Measurements from ENCODE around the gene RETREG2. TPM values are rescaled to one million over a fixed set of nuclear protein-coding genes. Genes with fewer than 3 reads are reported as not detected.

RETREG2 gene
- total RNA-seq, 1 experiment from 2014 or later, result 49.3 TPM

DNA sequence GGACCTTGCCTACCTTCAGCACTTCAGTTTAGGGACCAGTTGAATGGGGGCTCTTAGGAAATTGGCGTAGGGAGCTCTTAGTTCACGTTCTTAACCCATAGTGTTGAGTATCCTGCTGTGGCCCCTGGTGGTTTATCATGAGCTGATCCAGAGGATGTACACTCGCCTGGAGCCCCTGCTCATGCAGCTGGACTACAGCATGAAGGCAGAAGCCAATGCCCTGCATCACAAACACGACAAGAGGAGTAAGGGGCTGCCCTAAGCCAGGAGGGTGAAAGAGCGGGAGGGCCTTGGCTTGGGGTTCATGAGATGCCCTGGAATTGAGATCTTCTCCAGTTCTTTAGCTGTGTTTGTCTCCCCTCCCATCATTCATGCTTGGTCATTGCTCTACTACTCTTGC, 2.9 kb downstream of the RETREG2 start:
- H3K9me3 Mint-ChIP-seq (ENCODE audit: unreplicated experiment), result no peaks in the 10 kb centered on the region
- peaks cover 48% of the 10 kb centered on the region for H3K36me3 Mint-ChIP-seq (ENCODE audit: insufficient read depth, unreplicated experiment)
- H3K27ac Mint-ChIP-seq (ENCODE audit: low read depth, unreplicated experiment), result no peak overlapping the region
- TF ChIP-seq, protein P1, sequence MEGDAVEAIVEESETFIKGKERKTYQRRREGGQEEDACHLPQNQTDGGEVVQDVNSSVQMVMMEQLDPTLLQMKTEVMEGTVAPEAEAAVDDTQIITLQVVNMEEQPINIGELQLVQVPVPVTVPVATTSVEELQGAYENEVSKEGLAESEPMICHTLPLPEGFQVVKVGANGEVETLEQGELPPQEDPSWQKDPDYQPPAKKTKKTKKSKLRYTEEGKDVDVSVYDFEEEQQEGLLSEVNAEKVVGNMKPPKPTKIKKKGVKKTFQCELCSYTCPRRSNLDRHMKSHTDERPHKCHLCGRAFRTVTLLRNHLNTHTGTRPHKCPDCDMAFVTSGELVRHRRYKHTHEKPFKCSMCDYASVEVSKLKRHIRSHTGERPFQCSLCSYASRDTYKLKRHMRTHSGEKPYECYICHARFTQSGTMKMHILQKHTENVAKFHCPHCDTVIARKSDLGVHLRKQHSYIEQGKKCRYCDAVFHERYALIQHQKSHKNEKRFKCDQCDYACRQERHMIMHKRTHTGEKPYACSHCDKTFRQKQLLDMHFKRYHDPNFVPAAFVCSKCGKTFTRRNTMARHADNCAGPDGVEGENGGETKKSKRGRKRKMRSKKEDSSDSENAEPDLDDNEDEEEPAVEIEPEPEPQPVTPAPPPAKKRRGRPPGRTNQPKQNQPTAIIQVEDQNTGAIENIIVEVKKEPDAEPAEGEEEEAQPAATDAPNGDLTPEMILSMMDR (IDR thresholded peaks at IDR 0.05; ENCODE audit: unreplicated experiment), result no peak
- DNase-seq (ENCODE audit: unreplicated experiment), result no peak
- no peaks in the 10 kb centered on the region for H3K27me3 Mint-ChIP-seq (ENCODE audit: insufficient read depth, unreplicated experiment)
- CTCF ChIA-PET, result interaction anchor here (0.6 to 3.0 kb wide), 6 partner anchors 9 to 143 kb away, joined by 3 to 14 read pairs (median 4); partner anchors contain the start of gene ZFAND2B
- H3K4me1 Mint-ChIP-seq (ENCODE audit: insufficient read depth, unreplicated experiment), result no peaks in the 10 kb centered on the region
- BruUV-seq (replicated peaks), result no TSS peak
- POLR2A ChIA-PET, result interaction anchor here (3.9 kb wide), 1 partner anchor 26 kb away, joined by 17 read pairs; the partner anchor contains the start of gene ZFAND2B
- no peak overlapping the region for H3K4me3 Mint-ChIP-seq (ENCODE audit: unreplicated experiment)
- intact Hi-C loops (cut with micrococcal nuclease), result no loop called here

DNA sequence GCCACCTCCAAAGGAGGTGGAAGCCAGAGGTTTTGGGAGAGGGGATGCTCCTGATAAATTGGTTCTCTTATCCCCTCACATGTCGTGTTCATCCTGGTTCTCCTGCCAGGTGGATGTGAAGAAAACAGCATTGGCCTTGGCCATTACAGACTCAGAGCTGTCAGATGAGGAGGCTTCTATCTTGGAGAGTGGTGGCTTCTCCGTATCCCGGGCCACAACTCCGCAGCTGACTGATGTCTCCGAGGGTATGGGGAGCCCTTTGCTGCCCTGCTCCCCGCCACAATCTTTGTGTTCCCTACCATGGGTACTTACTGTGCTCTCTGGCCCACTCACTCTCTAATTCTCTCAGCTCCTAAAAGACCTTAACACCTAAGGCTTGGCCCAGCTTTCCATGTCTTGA, 3.5 kb downstream of the RETREG2 start:
- ChIA-PET POLR2A (interaction anchor here (3.9 kb wide), 1 partner anchor 25 kb away, joined by 17 read pairs; the partner anchor contains the start of gene ZFAND2B), CTCF (interaction anchor here (0.6 to 3.0 kb wide), 6 partner anchors 10 to 143 kb away, joined by 3 to 14 read pairs (median 5); partner anchors contain the start of gene ZFAND2B)
- BruUV-seq (replicated peaks), result no TSS peak

DNA sequence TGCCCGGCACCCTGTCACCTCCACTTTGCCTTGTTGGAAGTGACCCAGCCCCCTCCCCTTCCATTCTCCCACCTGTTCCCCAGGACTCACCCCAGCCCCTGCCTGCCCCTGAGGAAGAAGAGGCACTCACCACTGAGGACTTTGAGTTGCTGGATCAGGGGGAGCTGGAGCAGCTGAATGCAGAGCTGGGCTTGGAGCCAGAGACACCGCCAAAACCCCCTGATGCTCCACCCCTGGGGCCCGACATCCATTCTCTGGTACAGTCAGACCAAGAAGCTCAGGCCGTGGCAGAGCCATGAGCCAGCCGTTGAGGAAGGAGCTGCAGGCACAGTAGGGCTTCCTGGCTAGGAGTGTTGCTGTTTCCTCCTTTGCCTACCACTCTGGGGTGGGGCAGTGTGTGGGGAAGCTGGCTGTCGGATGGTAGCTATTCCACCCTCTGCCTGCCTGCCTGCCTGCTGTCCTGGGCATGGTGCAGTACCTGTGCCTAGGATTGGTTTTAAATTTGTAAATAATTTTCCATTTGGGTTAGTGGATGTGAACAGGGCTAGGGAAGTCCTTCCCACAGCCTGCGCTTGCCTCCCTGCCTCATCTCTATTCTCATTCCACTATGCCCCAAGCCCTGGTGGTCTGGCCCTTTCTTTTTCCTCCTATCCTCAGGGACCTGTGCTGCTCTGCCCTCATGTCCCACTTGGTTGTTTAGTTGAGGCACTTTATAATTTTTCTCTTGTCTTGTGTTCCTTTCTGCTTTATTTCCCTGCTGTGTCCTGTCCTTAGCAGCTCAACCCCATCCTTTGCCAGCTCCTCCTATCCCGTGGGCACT, 4.5 kb downstream of the RETREG2 start:
- H3K27me3 Mint-ChIP-seq (ENCODE audit: insufficient read depth, unreplicated experiment), result no peaks in the 10 kb centered on the region
- CTCF ChIA-PET, result interaction anchor here (1.1 to 3.0 kb wide), 6 partner anchors 10 to 112 kb away, joined by 3 to 14 read pairs (median 6); no protein-coding TSS in a partner anchor
- H3K27ac Mint-ChIP-seq (ENCODE audit: low read depth, unreplicated experiment), result no peak overlapping the region
- POLR2A ChIA-PET, result interaction anchor here (0.6 to 3.9 kb wide), 4 partner anchors 24 to 329 kb away, joined by 3 to 17 read pairs (median 6); partner anchors contain the start of genes ANKZF1, GLB1L, STK16 and ZFAND2B
- intact Hi-C loops (cut with micrococcal nuclease), result no loop called here
- TF ChIP-seq, protein P1 (IDR thresholded peaks at IDR 0.05; ENCODE audit: unreplicated experiment), result no peak
- H3K4me3 Mint-ChIP-seq (ENCODE audit: unreplicated experiment), result no peak overlapping the region
- no peaks in the 10 kb centered on the region for H3K4me1 Mint-ChIP-seq (ENCODE audit: insufficient read depth, unreplicated experiment)
- DNase-seq (ENCODE audit: unreplicated experiment), result no peak
- H3K9me3 Mint-ChIP-seq (ENCODE audit: unreplicated experiment), result no peaks in the 10 kb centered on the region
- no TSS peak for BruUV-seq (replicated peaks)
- H3K36me3 Mint-ChIP-seq (ENCODE audit: insufficient read depth, unreplicated experiment), result peaks cover 43% of the 10 kb centered on the region

More for the DNA sequence above, 3.5 kb downstream of the RETREG2 start:
- TF ChIP-seq, protein P1 (IDR thresholded peaks at IDR 0.05; ENCODE audit: unreplicated experiment), result no peak
- Mint-ChIP-seq H3K4me3 (ENCODE audit: unreplicated experiment) (no peak overlapping the region), H3K27me3 (ENCODE audit: insufficient read depth, unreplicated experiment) (no peaks in the 10 kb centered on the region), H3K27ac (ENCODE audit: low read depth, unreplicated experiment) (no peak overlapping the region), H3K36me3 (ENCODE audit: insufficient read depth, unreplicated experiment) (peaks cover 48% of the 10 kb centered on the region), H3K9me3 (ENCODE audit: unreplicated experiment) (no peaks in the 10 kb centered on the region), H3K4me1 (ENCODE audit: insufficient read depth, unreplicated experiment) (no peaks in the 10 kb centered on the region)
- intact Hi-C loops (cut with micrococcal nuclease), result no loop called here
- no peak for DNase-seq (ENCODE audit: unreplicated experiment)

DNA sequence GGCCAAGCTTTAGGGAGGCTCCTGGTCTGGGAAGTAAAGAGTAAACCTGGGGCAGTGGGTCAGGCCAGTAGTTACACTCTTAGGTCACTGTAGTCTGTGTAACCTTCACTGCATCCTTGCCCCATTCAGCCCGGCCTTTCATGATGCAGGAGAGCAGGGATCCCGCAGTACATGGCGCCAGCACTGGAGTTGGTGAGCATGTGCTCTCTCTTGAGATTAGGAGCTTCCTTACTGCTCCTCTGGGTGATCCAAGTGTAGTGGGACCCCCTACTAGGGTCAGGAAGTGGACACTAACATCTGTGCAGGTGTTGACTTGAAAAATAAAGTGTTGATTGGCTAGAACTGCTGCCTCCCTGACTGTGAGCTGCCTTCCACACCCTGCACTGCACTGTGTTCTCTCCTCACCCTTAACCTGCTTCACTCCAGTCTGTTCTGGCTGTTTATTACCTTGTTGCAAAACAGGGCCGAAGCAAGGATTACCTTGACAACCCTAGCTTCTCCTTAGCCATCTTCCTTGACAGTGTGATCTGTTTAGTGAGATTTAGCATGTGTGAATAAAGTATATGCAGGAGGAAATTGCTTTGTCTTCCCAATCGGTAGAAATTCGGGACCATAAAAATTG, 5.2 kb downstream of the RETREG2 start:
- TF ChIP-seq, protein P1 (IDR thresholded peaks at IDR 0.05; ENCODE audit: unreplicated experiment), result no peak
- Mint-ChIP-seq H3K36me3 (ENCODE audit: insufficient read depth, unreplicated experiment) (peaks cover 43% of the 10 kb centered on the region), H3K27me3 (ENCODE audit: insufficient read depth, unreplicated experiment) (no peaks in the 10 kb centered on the region), H3K4me3 (ENCODE audit: unreplicated experiment) (no peak overlapping the region), H3K4me1 (ENCODE audit: insufficient read depth, unreplicated experiment) (no peaks in the 10 kb centered on the region), H3K9me3 (ENCODE audit: unreplicated experiment) (no peaks in the 10 kb centered on the region), H3K27ac (ENCODE audit: low read depth, unreplicated experiment) (no peak overlapping the region)
- DNase-seq (ENCODE audit: unreplicated experiment), result no peak
- intact Hi-C loops (cut with micrococcal nuclease), result no loop called here
- ChIA-PET CTCF (interaction anchor here (1.1 to 3.0 kb wide), 5 partner anchors 9 to 112 kb away, joined by 3 to 14 read pairs (median 6); no protein-coding TSS in a partner anchor), POLR2A (interaction anchor here (0.6 to 1.6 kb wide), 3 partner anchors 12 to 62 kb away, joined by 3 to 5 read pairs (median 3); partner anchors contain the start of genes ANKZF1, GLB1L and STK16)
- BruUV-seq (replicated peaks), result no TSS peak
